Type B pancreatic cell (in vitro differentiated cells): ENCODE measurements around the gene MADD. TPM values are rescaled to one million over a fixed set of nuclear protein-coding genes. Genes with fewer than 3 reads are reported as not detected.

Source experiments
- DNase-seq: peaks from one replicate; pipeline ENCODE4 v3.0.0; 2021; ENCODE audit warnings: mixed read lengths; ENCODE audit not compliant: unreplicated experiment; ENCODE audit errors: extremely low spot score
- H3K27ac Mint-ChIP-seq: 2 replicates; pipeline ENCODE4 v1.8.0; 2021; ENCODE audit warnings: mild to moderate bottlenecking, mixed read lengths
- H3K27me3 Mint-ChIP-seq: 2 replicates; pipeline ENCODE4 v1.8.0; 2021; ENCODE audit warnings: mixed read lengths
- H3K36me3 Mint-ChIP-seq: 2 replicates; pipeline ENCODE4 v1.8.0; 2021; ENCODE audit warnings: mixed read lengths
- H3K4me1 Mint-ChIP-seq: one replicate; pipeline ENCODE4 v1.8.0; 2021; ENCODE audit warnings: mixed read lengths; ENCODE audit not compliant: unreplicated experiment
- H3K4me3 Mint-ChIP-seq: 2 replicates; pipeline ENCODE4 v1.8.0; 2021; ENCODE audit warnings: mild to moderate bottlenecking, mixed read lengths
- H3K9me3 Mint-ChIP-seq: 2 replicates; pipeline ENCODE4 v1.8.0; 2021; ENCODE audit warnings: mixed read lengths
- total RNA-seq: library from RNA; stranded (reverse); gene quantifications from 2 replicates; pipeline ENCODE4 v1.2.1, GENCODE V29; 2021; ENCODE audit warnings: low replicate concordance
- TF ChIP-seq, protein P1 (sequence below): fragments of 200-600 bp; sonication (generic); conservative IDR thresholded peaks from 2 replicates; pipeline ENCODE4 v1.5.0; 2021; ENCODE audit warnings: antibody characterized with exemption, mild to moderate bottlenecking

The MADD gene
- total RNA-seq, 1 donor from 2014 or later = 47.7 TPM

- TF ChIP-seq, protein P1, sequence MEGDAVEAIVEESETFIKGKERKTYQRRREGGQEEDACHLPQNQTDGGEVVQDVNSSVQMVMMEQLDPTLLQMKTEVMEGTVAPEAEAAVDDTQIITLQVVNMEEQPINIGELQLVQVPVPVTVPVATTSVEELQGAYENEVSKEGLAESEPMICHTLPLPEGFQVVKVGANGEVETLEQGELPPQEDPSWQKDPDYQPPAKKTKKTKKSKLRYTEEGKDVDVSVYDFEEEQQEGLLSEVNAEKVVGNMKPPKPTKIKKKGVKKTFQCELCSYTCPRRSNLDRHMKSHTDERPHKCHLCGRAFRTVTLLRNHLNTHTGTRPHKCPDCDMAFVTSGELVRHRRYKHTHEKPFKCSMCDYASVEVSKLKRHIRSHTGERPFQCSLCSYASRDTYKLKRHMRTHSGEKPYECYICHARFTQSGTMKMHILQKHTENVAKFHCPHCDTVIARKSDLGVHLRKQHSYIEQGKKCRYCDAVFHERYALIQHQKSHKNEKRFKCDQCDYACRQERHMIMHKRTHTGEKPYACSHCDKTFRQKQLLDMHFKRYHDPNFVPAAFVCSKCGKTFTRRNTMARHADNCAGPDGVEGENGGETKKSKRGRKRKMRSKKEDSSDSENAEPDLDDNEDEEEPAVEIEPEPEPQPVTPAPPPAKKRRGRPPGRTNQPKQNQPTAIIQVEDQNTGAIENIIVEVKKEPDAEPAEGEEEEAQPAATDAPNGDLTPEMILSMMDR = no peak
- Mint-ChIP-seq H3K4me3 (no peak overlapping the region), H3K9me3 (no peaks in the 10 kb centered on the region), H3K4me1 (peaks cover 7% of the 10 kb centered on the region), H3K27ac (no peak overlapping the region), H3K36me3 (no peaks in the 10 kb centered on the region), H3K27me3 (no peaks in the 10 kb centered on the region)
- no peak for DNase-seq
These were observed 68.7 kb downstream of the MADD start for GRCh38 chr11:47338396-47339241.

GRCh38 chr11:47340010-47340409 is 70.1 kb downstream of the MADD start:
- no peaks in the 10 kb centered on the region for H3K9me3 Mint-ChIP-seq
- H3K4me3 Mint-ChIP-seq = no peak overlapping the region
- TF ChIP-seq, protein P1 = no peak
- DNase-seq = no peak
- peaks cover 7% of the 10 kb centered on the region for H3K4me1 Mint-ChIP-seq
- no peaks in the 10 kb centered on the region for H3K27me3 Mint-ChIP-seq
- no peak overlapping the region for H3K27ac Mint-ChIP-seq
- no peaks in the 10 kb centered on the region for H3K36me3 Mint-ChIP-seq

DNA sequence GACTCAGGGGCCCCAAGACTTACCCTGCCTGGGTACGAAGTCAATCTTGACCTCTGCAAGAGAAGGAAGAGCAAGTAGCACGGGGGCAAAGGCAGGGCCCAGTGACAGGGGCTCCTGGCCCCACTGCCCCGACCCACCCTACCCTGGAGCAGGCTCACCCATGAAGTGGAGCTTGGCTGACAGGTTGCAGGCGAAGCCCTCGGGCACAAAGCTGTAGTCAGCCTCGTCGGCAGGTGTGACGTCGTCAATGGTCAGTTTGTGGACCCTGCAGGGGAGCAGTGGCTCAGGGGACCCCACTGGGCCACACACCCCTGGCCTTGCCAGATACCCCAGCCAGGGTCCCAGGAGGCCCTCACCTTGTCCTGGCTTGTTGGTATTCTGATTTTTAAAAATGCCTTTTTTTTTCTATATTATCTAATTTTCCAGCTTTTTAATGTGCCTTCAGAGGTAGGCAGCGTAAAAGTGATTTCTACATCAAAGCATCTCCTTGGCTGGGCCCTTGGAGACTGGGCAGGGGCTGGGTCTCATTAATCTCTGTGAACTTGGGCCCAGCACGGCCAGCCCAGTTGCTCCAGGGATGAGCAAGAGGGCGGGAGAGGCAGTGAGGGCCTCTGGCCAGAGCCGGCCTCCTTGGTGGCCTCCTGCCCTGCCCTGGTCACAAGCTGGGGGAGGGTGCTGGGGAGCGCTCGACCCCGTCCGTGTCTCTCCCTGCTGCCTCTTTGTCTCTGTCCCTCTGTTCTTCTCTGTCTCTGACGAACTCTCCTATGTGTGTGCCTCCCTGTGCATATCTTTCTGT is 71.2 kb downstream of the MADD start:
- Mint-ChIP-seq H3K27me3 (no peaks in the 10 kb centered on the region), H3K9me3 (no peaks in the 10 kb centered on the region), H3K27ac (peak overlapping the region; percentile 38), H3K36me3 (no peaks in the 10 kb centered on the region), H3K4me1 (peaks cover 7% of the 10 kb centered on the region), H3K4me3 (no peak overlapping the region)
- TF ChIP-seq, protein P1 = no peak
- DNase-seq = no peak

DNA sequence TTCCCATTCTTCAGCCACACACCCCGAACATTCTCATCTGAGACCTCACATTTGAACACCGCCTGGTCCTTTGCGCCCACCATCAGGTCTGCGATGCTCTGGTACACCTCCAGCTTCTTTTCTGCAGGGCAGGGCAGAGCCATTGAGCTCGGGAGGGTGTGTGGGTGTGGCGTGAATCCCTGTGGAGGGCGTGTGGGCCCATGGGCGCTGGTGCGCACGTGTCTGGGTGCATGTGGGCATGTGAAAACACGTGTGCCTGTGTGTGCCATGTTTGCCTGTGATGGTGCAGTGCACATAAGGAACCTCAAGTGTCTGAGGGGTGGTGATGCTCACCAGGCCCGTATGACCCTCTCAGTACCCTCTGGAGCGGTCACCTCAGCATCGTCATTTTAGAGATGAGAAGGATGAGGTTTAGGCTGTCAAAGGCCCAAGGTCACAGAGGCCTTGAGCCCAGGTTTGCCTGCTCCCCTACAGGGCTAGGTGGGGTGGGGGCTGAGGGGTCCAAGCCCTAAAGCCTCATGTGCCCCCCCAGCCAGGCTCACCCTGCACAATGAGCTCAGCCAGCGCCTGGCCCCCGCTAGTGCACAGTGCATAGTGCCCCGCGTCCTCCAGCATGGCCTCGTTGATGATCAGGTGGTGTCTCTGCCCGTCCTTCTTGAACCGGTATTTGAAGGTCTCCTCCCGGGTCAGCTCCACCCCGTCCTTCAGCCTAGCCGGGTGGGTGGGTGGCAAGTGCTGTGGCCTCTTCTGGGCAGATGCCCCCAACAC is 72.3 kb downstream of the MADD start:
- TF ChIP-seq, protein P1 = no peak
- peak overlapping the region; percentile 38 for H3K27ac Mint-ChIP-seq

DNA sequence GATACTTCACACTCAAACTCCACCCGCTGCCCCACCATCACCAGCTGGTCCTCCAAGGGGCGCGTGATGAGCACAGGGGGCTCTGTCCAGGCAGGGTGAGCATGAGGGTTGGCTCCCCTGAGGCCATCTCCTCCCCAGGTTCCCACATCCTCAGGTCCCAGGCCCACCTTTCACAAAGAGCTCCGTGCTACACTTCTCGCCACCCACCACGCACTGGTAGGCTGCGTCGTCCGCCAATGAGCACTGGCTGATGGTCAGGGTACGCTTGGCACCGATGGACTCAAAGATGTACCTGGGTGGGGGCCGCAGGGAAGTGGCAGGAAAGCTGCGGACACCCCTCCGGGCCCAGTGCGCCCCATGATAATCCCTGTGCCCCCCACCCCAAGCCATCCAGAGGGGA is 72.9 kb downstream of the MADD start:
- Mint-ChIP-seq H3K27me3 (no peaks in the 10 kb centered on the region), H3K4me3 (no peak overlapping the region), H3K9me3 (no peaks in the 10 kb centered on the region), H3K27ac (no peak overlapping the region), H3K36me3 (no peaks in the 10 kb centered on the region), H3K4me1 (peaks cover 7% of the 10 kb centered on the region)
- DNase-seq = no peak
- TF ChIP-seq, protein P1 = no peak

More for the DNA sequence above, 72.3 kb downstream of the MADD start:
- DNase-seq = no peak
- H3K36me3 Mint-ChIP-seq = no peaks in the 10 kb centered on the region
- peaks cover 7% of the 10 kb centered on the region for H3K4me1 Mint-ChIP-seq
- no peak overlapping the region for H3K4me3 Mint-ChIP-seq
- no peaks in the 10 kb centered on the region for H3K27me3 Mint-ChIP-seq
- no peaks in the 10 kb centered on the region for H3K9me3 Mint-ChIP-seq
